ENCODE results near the gene GOSR1. TPM values are rescaled to one million over a fixed set of nuclear protein-coding genes. Genes with fewer than 3 reads are reported as not detected.
"Not testable (repeated sequence)": the region's sequence is repeated elsewhere in the genome, so short reads cannot be mapped to it uniquely, and the experiment has no call there.

Gene GOSR1
- total RNA-seq, 1 experiment from 2014 or later = 31.5 TPM

GRCh38 chr17:30574806-30575205 lies 97.6 kb downstream of the GOSR1 start:
- not testable (repeated sequence) for H3K27ac ChIP-seq (ENCODE audit: low read length); H3K4me3 ChIP-seq (ENCODE audit: low read length); DNase-seq; H3K9me2 ChIP-seq (replicated peaks; ENCODE audit: insufficient read depth, low read length); H3K4me2 ChIP-seq (ENCODE audit: low read depth, low read length, poor library complexity, severe bottlenecking); H2AFZ ChIP-seq (ENCODE audit: low read length); H3K79me2 ChIP-seq (ENCODE audit: low read length); H3K27me3 ChIP-seq (ENCODE audit: low read length); H4K20me1 ChIP-seq (ENCODE audit: insufficient read depth, low read depth, low read length); H3K9me3 ChIP-seq (ENCODE audit: low read length); H3K9ac ChIP-seq (ENCODE audit: low read length); H3K4me1 ChIP-seq (ENCODE audit: low read length); H3K36me3 ChIP-seq (ENCODE audit: insufficient read depth, low read length)

- H3K27ac ChIP-seq (ENCODE audit: low read length); H3K9me3 ChIP-seq (ENCODE audit: low read length); H3K36me3 ChIP-seq (ENCODE audit: insufficient read depth, low read length); H3K4me2 ChIP-seq (ENCODE audit: low read depth, low read length, poor library complexity, severe bottlenecking); H2AFZ ChIP-seq (ENCODE audit: low read length); H3K4me1 ChIP-seq (ENCODE audit: low read length); H3K4me3 ChIP-seq (ENCODE audit: low read length); H3K27me3 ChIP-seq (ENCODE audit: low read length); H4K20me1 ChIP-seq (ENCODE audit: insufficient read depth, low read depth, low read length); H3K9ac ChIP-seq (ENCODE audit: low read length); DNase-seq; H3K79me2 ChIP-seq (ENCODE audit: low read length); H3K9me2 ChIP-seq (replicated peaks; ENCODE audit: insufficient read depth, low read length): not testable (repeated sequence)
These were observed 98.6 kb downstream of the GOSR1 start for GRCh38 chr17:30575648-30576325.

- Histone ChIP-seq H3K9me2 (replicated peaks; ENCODE audit: insufficient read depth, low read length) (no peaks in the 10 kb centered on the region), H3K27ac (ENCODE audit: low read length) (no peak overlapping the region), H3K4me1 (ENCODE audit: low read length) (no peaks in the 10 kb centered on the region), H3K9ac (ENCODE audit: low read length) (no peak overlapping the region), H3K9me3 (ENCODE audit: low read length) (no peaks in the 10 kb centered on the region), H3K4me2 (ENCODE audit: low read depth, low read length, poor library complexity, severe bottlenecking) (no peak overlapping the region), H3K4me3 (ENCODE audit: low read length) (no peak overlapping the region), H3K79me2 (ENCODE audit: low read length) (no peaks in the 10 kb centered on the region), H3K27me3 (ENCODE audit: low read length) (no peaks in the 10 kb centered on the region), H4K20me1 (ENCODE audit: insufficient read depth, low read depth, low read length) (no peaks in the 10 kb centered on the region), H3K36me3 (ENCODE audit: insufficient read depth, low read length) (no peaks in the 10 kb centered on the region), H2AFZ (ENCODE audit: low read length) (no peak overlapping the region)
- DNase-seq = no peak
These were observed 99.2 kb downstream of the GOSR1 start for GRCh38 chr17:30576326-30576861.

Other genes starting within 250 kb of the GOSR1 start
- not detected in 2 replicates for gene SLC6A4, start 241.7 kb upstream of the GOSR1 start, total RNA-seq (2014; rRNA removed; shearing (Covaris generic); ENCODE audit: low replicate concordance)
- 47.5 and 52.8 TPM in 2 replicates for gene BLMH, start 185.5 kb upstream of the GOSR1 start, total RNA-seq (2014; rRNA removed; shearing (Covaris generic); ENCODE audit: low replicate concordance)
- gene TMIGD1, start 143.4 kb upstream of the GOSR1 start, total RNA-seq (2014; rRNA removed; shearing (Covaris generic); ENCODE audit: low replicate concordance) = not detected in 2 replicates
- 18.4 and 19.2 TPM in 2 replicates for gene CPD, start 98.5 kb upstream of the GOSR1 start, total RNA-seq (2014; rRNA removed; shearing (Covaris generic); ENCODE audit: low replicate concordance)